HG02870 (cell line): ENCODE data around the gene PFDN5.
"Not testable (repeated sequence)": the region's sequence is repeated elsewhere in the genome, so short reads cannot be mapped to it uniquely, and the experiment has no call there.

Experiments
- ATAC-seq: cut with Tn5 transposase; IDR thresholded peaks from one replicate; pipeline ENCODE4 v1.9.1; 2021; ENCODE audit warnings: mild to moderate bottlenecking, moderate library complexity; ENCODE audit not compliant: unreplicated experiment

The PFDN5 gene

GRCh38 chr12:53286448-53286847 lies 8.9 kb upstream of the PFDN5 start:
- no peak for ATAC-seq

GRCh38 chr12:53287741-53288216 lies 7.6 kb upstream of the PFDN5 start:
- ATAC-seq, result no peak

- ATAC-seq, result no peak
These were observed 7.0 kb upstream of the PFDN5 start for GRCh38 chr12:53288322-53288721.

GRCh38 chr12:53289891-53290290 lies 5.5 kb upstream of the PFDN5 start:
- ATAC-seq, result no peak

GRCh38 chr12:53290661-53291060 lies 4.7 kb upstream of the PFDN5 start:
- no peak for ATAC-seq

- ATAC-seq, result no peak
These were observed 2.9 kb upstream of the PFDN5 start for GRCh38 chr12:53292426-53292825.

- ATAC-seq, result no peak
These were observed 513 bp downstream of the PFDN5 start for GRCh38 chr12:53295891-53296219.

- ATAC-seq, result not testable (repeated sequence)
These were observed 1.8 kb downstream of the PFDN5 start for GRCh38 chr12:53297106-53297505.

- ATAC-seq, result no peak
These were observed 2.8 kb downstream of the PFDN5 start for GRCh38 chr12:53298164-53298563.

- ATAC-seq, result no peak
These were observed 3.7 kb downstream of the PFDN5 start for GRCh38 chr12:53299101-53299453.

- peak; percentile 73 for ATAC-seq
These were observed 4.3 kb downstream of the PFDN5 start, which contains the start of gene MYG1 for GRCh38 chr12:53299454-53300180. TSS of gene MYG1 (plus strand) at chr12:53299695. CDS start at chr12:53299738, 43 bp downstream.

- ATAC-seq, result no peak
These were observed 4.8 kb downstream of the PFDN5 start for GRCh38 chr12:53300187-53300586.

GRCh38 chr12:53302903-53303302 lies 7.6 kb downstream of the PFDN5 start:
- ATAC-seq, result no peak

- no peak for ATAC-seq
These were observed 11.5 kb downstream of the PFDN5 start for GRCh38 chr12:53306826-53307225.

GRCh38 chr12:53308276-53308675 lies 12.9 kb downstream of the PFDN5 start:
- ATAC-seq, result no peak

- no peak for ATAC-seq
These were observed 18.7 kb downstream of the PFDN5 start for GRCh38 chr12:53313996-53314395.

- ATAC-seq, result no peak
These were observed 25.2 kb downstream of the PFDN5 start for GRCh38 chr12:53320352-53321195.

- peak; percentile 24 for ATAC-seq
These were observed 28.9 kb downstream of the PFDN5 start for GRCh38 chr12:53324113-53324778.

- peak; percentile 45 for ATAC-seq
These were observed 29.6 kb downstream of the PFDN5 start for GRCh38 chr12:53324779-53325510.

- no peak for ATAC-seq
These were observed 30.2 kb downstream of the PFDN5 start for GRCh38 chr12:53325511-53326061.
